SK-N-MC (cell line): ENCODE measurements around the gene BOC.

ENCODE experiments used
- EZH2 ChIP-seq: fragments of 200-600 bp; sonication (generic); IDR thresholded peaks from one replicate; pipeline ENCODE4 v1.6.1; 2017; ENCODE audit warnings: antibody characterized with exemption
- POLR2AphosphoS5 ChIP-seq: IDR thresholded peaks from 2 replicates; pipeline ENCODE4 v1.6.1; 2012; ENCODE audit warnings: mild to moderate bottlenecking, low read depth, low read length, borderline replicate concordance

- no peak for TF ChIP-seq POLR2AphosphoS5
- no peak for TF ChIP-seq EZH2
Observed at GRCh38 chr3:113174801-113175485, 36.4 kb upstream of the BOC start.
